RWPE1 (cell line): ENCODE data around the gene IQCK.

Experiments
- CTCF ChIA-PET: fragments of 350-600 bp; sonication (Branson Sonifier 250); formaldehyde crosslinking; extraction: SDS; loops from one replicate; lab custom pipeline; 2021; lab: Yijun Ruan, JAX
- POLR2A ChIA-PET: fragments of 400-600 bp; formaldehyde crosslinking; extraction: SDS; loops from one replicate; lab custom pipeline; 2020; ENCODE audit warnings: antibody characterized with exemption; ENCODE audit not compliant: low non-redundant PET; lab: Yijun Ruan, JAX
- DNase-seq: peaks from one replicate; pipeline ENCODE4 v3.0.0; 2012; ENCODE audit warnings: low spot score
- H3K27ac ChIP-seq: fragments of 450-650 bp; 2 replicates; pipeline ENCODE4 v1.5.1; 2017
- CTCF ChIP-seq: fragments of 450-650 bp; conservative IDR thresholded peaks from 2 replicates; pipeline ENCODE4 v1.5.1; 2017; ENCODE audit warnings: low read depth, mild to moderate bottlenecking

The IQCK gene

GRCh38 chr16:19872179-19872863 lies 154.2 kb downstream of the IQCK start:
- ChIA-PET POLR2A (no interaction called here), CTCF (no interaction called here)
- no peak overlapping the region for H3K27ac ChIP-seq
- TF ChIP-seq CTCF: no peak
- DNase-seq: no peak

DNA sequence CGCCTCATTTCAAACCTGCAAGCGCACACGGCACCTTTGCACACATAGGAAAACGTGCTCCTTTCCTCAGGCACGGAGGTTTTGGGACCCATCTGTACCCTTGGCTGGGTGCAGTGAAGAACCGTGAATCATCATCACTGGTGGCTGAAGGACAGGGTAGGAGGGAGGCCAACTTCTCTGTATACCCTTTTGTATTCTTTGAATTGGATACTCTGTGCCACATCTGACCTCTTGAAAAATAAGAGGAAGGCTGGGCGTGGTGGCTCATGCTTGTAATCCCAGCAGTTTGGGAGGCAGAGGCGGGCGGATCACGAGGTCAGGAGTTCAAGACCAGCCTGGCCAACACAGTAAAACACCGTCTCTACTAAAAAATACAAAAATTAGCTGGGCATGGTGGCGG lies 154.9 kb downstream of the IQCK start:
- POLR2A ChIA-PET: no interaction called here
- CTCF ChIA-PET: no interaction called here
- no peak for DNase-seq
- H3K27ac ChIP-seq: no peak overlapping the region
- TF ChIP-seq CTCF: no peak

DNA sequence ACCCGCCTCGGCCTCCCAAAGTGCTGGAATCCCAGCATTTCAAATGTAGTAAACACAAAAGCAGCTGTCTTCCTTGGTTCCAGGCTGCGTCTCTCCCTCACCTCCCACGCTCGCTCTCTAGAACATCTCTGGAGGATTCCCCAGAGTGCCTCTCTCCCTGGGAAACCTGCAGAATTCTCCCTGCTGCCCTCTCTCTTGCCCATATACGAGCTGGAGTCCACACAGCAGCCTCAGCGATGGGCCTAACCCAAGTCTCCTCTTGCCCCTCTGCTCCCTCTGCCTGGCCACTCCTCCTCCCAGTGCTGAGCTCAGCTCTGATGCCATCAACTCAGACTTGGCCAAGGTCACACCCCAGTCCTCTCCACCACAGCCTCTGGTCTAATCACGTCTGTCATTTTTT lies 156.0 kb downstream of the IQCK start:
- CTCF ChIA-PET: interaction anchor here (0.6 kb wide), 3 partner anchors 205 to 272 kb away, joined by 3 to 7 read pairs (median 3); no protein-coding TSS in a partner anchor
- DNase-seq: no peak

DNA sequence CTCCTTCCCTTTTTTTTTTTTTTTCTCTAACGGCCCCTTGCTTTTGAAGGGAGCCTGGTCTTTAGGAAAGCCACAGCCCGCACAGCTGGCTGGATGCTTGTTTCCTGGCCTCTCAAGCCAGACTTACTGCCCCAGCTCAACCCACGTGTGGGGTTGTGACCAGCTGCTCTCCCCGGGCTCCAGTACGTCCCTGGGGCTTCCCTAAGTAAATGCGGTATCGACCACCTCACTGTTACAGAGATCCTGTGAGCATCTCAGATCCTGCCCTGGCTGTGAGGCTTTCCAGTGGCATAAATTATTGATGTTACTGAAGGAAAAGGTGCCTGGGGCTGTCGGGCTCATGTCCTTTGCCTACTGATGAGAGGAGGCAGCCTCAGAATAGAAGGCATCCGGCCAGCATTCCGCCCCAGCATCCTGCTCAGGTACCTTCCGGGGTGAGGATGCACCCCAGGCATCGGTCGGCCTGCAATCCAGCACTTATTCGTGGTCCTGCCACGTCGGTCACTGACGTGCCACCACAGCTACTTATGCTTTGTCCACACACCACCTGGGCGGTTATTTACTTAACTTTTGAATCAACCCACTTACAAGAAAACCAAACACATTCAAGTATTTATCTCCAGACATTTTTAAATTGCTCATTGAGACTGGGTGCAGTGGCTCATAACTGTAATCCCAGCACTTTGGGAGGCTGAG lies 156.9 kb downstream of the IQCK start:
- TF ChIP-seq CTCF: no peak
- CTCF ChIA-PET: interaction anchor here (0.5 kb wide), 1 partner anchor 65 kb away, joined by 3 read pairs; no protein-coding TSS in a partner anchor
- POLR2A ChIA-PET: no interaction called here

More for the DNA sequence above, 156.0 kb downstream of the IQCK start:
- no peak overlapping the region for H3K27ac ChIP-seq
- POLR2A ChIA-PET: no interaction called here
- TF ChIP-seq CTCF: no peak

GRCh38 chr16:19875900-19876299 lies 157.8 kb downstream of the IQCK start:
- POLR2A ChIA-PET: no interaction called here
- CTCF ChIA-PET: interaction anchor here (1.4 kb wide), 1 partner anchor 32 kb away, joined by 3 read pairs; no protein-coding TSS in a partner anchor
- no peak overlapping the region for H3K27ac ChIP-seq
- DNase-seq: no peak
- no peak for TF ChIP-seq CTCF

More for the DNA sequence above, 156.9 kb downstream of the IQCK start:
- no peak overlapping the region for H3K27ac ChIP-seq
- DNase-seq: no peak

- no peak for TF ChIP-seq CTCF
- ChIA-PET POLR2A (no interaction called here), CTCF (interaction anchor here (0.5 to 1.4 kb wide), 2 partner anchors 31 to 320 kb away, joined by 3 read pairs; no protein-coding TSS in a partner anchor)
- H3K27ac ChIP-seq: no peak overlapping the region
- DNase-seq: no peak
Observed at GRCh38 chr16:19876501-19877059, 158.5 kb downstream of the IQCK start.
